Measurements from ENCODE around the gene RNF112. TPM values are rescaled to one million over a fixed set of nuclear protein-coding genes. Genes with fewer than 3 reads are reported as not detected.

The RNF112 gene
- total and polyA plus RNA-seq, 2 of the 8 experiments (the other 6 are each of a cell fraction or from before 2014, with no cell fraction given): 1.1 to 2.2 TPM

GRCh38 chr17:19461116-19461515, 50.1 kb downstream of the RNF112 start:
- Histone ChIP-seq H4K91ac (replicated peaks; ENCODE audit: insufficient read length, low read length) (peak overlapping the region; percentile 97), H3K27ac (ENCODE audit: low read depth, low read length) (peak overlapping the region; percentile 38; the same call in 1 of the 2 replicates), H3K79me1 (ENCODE audit: low read depth, low read length) (no peaks in the 10 kb centered on the region), H3K4me1 (replicated peaks in 1 of 4; ENCODE audit: control insufficient read depth in 3 of 4, insufficient read depth in 4 of 4, low read length in 3 of 4) (peaks cover 19 to 50% (median 41%) of the 10 kb centered on the region in 4 experiments), H2AK5ac (ENCODE audit: low read depth, low read length) (no peak overlapping the region), H3K4ac (replicated peaks; ENCODE audit: insufficient read length, low read depth, low read length) (no peak overlapping the region), H3K4me3 (ENCODE audit: extremely low read depth in 1 of 4, insufficient read depth in 2 of 4, low read depth in 3 of 4, low read length in 4 of 4) (peak overlapping the region in 1 of 4 experiments; percentile 27; a peak in 1 of 8 replicates), H2BK120ac (replicated peaks; ENCODE audit: low read depth, low read length) (peak overlapping the region; percentile 62), H2BK5ac (ENCODE audit: low read depth, low read length) (peak overlapping the region; percentile 98; the same call in 1 of the 2 replicates), H3K18ac (ENCODE audit: extremely low read depth, low read length) (peak overlapping the region; percentile 98), H3K36me3 (ENCODE audit: control insufficient read depth in 2 of 4, insufficient read depth in 4 of 4, low read length in 3 of 4) (no peaks in the 10 kb centered on the region), H3K27me3 (replicated peaks in 1 of 4; ENCODE audit: control insufficient read depth in 3 of 4, extremely low read depth in 1 of 4, insufficient read depth in 3 of 4, low read length in 3 of 4) (no peaks in the 10 kb centered on the region), H2BK20ac (ENCODE audit: low read length) (peak overlapping the region; percentile 98), H2AFZ (ENCODE audit: low read length) (no peak overlapping the region), H3K79me2 (ENCODE audit: control insufficient read depth in 1 of 2, insufficient read depth in 2 of 2, low read length in 2 of 2) (no peaks in the 10 kb centered on the region), H4K20me1 (replicated peaks in 1 of 2; ENCODE audit: control insufficient read depth in 1 of 2, insufficient read depth in 2 of 2, low read length in 2 of 2) (no peaks in the 10 kb centered on the region), H3K4me2 (ENCODE audit: insufficient read depth in 1 of 2, low read depth in 2 of 2, low read length in 2 of 2) (peak overlapping the region; percentile 46 to 54), H2BK12ac (ENCODE audit: low read depth, low read length) (peak overlapping the region; percentile 93; the same call in 1 of the 2 replicates), H3K14ac (ENCODE audit: insufficient read length) (no peak overlapping the region), H4K5ac (ENCODE audit: insufficient read length, low read depth, low read length) (peak overlapping the region; percentile 65), H3K23me2 (ENCODE audit: low read depth, low read length) (no peaks in the 10 kb centered on the region; the same call in 1 of the 2 replicates), H4K8ac (ENCODE audit: extremely low read depth, insufficient read depth, low read length) (no peak overlapping the region), H3K23ac (ENCODE audit: insufficient read length) (no peak overlapping the region), H3K9me3 (ENCODE audit: insufficient read depth in 2 of 2, low read depth in 1 of 2, low read length in 1 of 2) (no peaks in the 10 kb centered on the region), H3K9ac (replicated peaks in 1 of 4; ENCODE audit: extremely low read depth in 1 of 4, low read depth in 3 of 4, low read length in 3 of 4) (no peak overlapping the region), H3K56ac (replicated peaks; ENCODE audit: insufficient read length, low read depth, low read length) (peak overlapping the region; percentile 48), H2BK15ac (ENCODE audit: low read length) (no peak overlapping the region)
- POLR2A ChIA-PET (ENCODE audit: partially characterized antibody): interaction anchor here (1.0 to 3.5 kb wide), 4 partner anchors 13 to 188 kb away, joined by 4 to 8 read pairs (median 5); partner anchors contain the start of genes ALDH3A2 and MFAP4
- DNase-seq (ENCODE audit: low read depth in 1 of 2, low spot score in 2 of 2) (peak in 1 of 2 experiments; percentile 67), FAIRE-seq (peak; percentile 79)
- CTCF ChIA-PET (ENCODE audit: partially characterized antibody): interaction anchor here (0.5 to 2.4 kb wide), 8 partner anchors 9 to 181 kb away, joined by 3 to 16 read pairs (median 4); no protein-coding TSS in a partner anchor

Measured in H1 (cell line).